ENCODE data around the gene EIPR1.

EIPR1 gene

GRCh38 chr2:3355951-3356569 lies 21.6 kb downstream of the EIPR1 start:
- no peak for DNase-seq

DNA sequence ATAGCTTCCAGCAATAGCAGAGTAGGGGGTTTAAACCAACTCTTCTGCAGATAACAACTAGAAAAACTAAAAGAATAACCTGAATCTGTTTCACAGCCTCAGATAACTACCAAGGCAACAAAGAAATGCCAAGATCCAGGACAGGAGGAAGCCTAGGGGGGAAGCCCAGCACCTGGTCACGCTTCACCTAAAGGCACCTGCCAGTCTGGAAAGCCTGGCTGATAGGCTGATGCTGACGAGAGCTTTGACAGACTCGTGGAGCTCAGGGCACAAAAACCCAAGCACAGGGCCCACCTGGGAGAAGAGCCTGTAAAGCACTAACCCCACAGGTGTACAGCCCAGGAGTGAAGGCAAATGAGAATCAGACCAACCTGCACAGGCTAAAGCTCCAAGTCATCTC lies 22.6 kb downstream of the EIPR1 start:
- no peak for DNase-seq

GRCh38 chr2:3349211-3349693 lies 28.4 kb downstream of the EIPR1 start:
- DNase-seq = no peak

- no peak for DNase-seq
Measured at GRCh38 chr2:3348767-3349166, 28.9 kb downstream of the EIPR1 start.

GRCh38 chr2:3345621-3346020 lies 32.0 kb downstream of the EIPR1 start:
- no peak for DNase-seq

DNA sequence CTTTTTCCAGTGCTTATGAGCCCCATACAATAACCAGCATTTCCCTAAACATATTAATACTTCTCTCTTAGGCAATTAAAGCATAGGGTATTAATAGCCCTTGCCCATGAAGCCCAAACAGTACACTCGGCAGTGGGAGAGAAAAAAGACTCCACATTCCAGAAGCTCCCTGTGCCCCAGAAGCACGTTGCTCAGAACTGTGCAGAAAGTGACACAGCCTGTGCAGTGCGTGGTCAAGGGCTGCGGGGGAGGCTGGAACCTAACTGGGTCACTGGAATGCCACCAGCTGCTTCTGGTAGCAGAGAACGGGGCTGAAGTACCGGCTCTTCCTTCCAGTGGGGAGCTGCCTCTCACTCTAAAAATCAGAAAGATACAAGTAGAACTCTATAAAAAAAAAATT lies 32.7 kb downstream of the EIPR1 start:
- DNase-seq = no peak

DNA sequence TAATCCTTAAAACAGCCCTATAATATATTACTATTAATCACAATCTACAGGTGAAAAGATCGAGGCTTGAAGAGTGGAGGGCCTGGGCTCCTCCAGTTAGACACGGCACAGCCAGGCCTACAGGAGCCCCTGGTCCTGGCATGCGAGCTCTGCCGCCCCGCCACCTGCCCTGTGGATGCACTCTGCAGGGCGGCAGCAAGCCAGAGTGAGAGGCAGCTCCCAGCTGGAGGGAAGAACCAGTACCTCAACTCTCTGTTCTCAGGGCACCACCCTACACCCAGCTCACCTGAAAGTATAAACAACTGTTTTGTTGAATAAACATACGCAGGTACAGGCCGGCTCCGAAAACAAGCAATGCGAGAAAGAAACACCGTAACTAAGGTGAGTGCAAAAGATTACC lies 34.6 kb downstream of the EIPR1 start:
- DNase-seq = peak; percentile 41

DNA sequence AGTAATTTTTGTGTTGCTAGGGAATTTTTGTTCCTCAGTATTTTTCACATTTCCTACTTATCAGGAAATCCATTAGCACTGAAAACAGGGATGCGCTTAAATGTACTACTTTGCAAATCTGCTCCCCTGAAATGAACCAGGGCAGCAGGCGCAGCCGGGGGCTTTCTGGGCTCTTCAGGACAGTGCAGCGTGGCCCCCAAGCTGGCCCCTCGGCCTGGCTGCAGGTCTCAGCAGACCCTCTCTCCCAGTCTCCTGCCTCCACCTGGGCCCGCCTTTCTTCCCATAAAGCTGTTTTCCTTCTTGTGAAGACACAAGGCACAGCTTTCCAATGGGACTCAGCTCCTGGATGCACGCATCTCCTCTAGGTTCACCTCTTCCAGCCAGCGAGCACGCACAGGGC lies 35.3 kb downstream of the EIPR1 start:
- DNase-seq = peak; percentile 25

- peak; percentile 30 for DNase-seq
Measured at GRCh38 chr2:3341336-3341735, 36.3 kb downstream of the EIPR1 start.

DNA sequence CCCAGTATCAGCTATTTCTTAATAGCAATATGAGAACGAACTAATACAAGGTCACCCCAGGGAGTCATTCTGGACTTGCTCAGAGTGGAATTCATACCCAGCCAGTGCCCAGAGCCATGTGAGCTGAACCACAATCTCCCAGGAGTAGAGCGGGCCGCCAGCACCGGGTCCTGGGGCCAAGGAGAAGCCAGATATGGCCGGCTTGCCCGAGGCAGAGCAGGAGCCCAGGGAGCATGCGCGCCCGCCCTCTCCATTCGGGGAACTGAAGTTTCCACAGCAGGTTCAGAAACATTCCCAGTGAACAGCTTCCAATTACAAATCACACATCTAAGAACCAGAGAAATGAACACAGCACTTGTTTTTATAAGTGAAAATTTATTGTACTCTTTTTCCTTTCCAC lies 37.5 kb downstream of the EIPR1 start:
- peak; percentile 7 for DNase-seq

GRCh38 chr2:3338340-3338739 lies 39.3 kb downstream of the EIPR1 start:
- DNase-seq = no peak

DNA sequence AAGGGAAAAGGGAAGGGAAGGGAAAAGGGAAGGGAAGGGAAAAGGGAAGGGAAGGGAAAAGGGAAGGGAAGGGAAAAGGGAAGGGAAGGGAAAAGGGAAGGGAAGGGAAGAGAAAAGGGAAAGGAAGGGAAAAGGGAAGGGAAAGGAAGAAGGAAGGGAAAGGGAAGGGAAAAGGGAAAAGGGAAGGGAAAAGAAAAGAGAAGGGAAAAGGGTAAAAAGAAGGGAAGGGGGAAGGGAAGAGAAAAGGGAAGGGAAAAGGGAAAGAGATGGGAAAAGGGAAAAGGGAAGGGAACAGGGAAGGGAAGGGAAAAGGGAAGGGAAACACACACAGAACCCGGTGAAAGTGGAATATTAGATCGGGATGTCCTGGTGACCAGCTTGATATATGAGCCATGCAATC lies 40.8 kb downstream of the EIPR1 start:
- no peak for DNase-seq

DNA sequence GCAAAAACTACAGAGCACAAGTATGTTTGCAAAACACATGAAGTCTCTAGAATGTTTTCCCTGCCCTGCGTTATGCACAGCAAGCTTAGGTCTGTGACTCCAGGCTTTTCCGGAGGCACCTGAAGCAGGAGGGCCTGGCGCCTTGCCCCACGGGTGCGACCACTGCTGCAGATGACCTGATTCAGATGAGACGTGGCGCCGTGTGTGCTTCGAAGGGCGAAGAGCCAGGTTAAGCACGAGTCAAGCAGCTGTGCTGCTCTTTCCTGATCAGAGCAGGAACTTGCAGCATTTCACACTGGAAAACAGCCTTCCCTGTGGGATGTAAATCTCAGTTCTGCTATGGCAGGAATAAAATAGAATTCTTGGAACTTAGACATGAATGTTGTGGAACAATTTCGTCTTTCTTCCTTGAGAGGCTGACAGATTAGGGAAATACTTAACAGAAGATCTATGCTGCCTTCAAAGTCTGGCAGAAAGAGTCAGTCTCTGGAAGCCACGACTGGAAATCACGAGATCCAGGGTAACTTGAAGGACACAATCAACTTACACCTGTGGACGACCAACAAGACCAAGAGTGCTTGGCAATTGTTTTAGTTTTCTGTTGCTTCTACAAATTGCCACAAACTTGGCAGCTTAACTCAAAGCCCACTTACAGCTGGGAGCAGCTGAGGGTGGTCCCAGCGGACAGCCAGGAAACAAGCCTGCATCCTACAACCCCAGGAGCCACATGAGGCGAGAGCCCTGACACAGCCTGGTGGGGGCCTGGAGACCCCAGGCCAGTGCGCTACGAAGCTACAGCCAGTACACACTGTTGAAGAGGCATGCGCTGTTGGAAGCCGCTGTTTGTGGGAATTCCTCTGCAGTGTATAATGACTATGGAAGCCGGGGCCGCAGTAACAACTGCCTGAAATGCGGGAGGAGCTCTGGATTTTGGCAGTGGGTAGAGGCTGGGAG lies 42.9 kb downstream of the EIPR1 start:
- DNase-seq = peak; percentile 37

GRCh38 chr2:3332133-3332532 lies 45.5 kb downstream of the EIPR1 start:
- DNase-seq = peak; percentile 29

DNA sequence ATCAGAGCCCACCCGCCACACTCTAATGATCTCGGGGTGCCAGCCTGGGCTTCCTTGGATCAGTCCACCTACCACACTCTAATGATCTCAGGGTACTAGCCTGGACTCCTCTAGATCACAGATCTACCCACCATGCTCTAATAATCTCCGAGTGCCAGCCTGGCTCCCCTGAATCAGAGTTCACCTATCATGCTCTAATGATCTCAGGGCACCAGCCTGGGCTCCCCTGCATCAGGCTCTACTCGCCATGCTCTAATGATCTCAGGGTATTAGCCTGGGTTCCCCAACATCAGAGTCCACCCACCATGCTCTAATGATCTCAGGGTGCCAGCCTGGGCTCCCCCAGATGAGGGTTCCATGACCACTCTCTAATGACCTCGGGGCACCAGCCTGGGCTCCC lies 48.1 kb downstream of the EIPR1 start:
- DNase-seq = peak; percentile 30

DNA sequence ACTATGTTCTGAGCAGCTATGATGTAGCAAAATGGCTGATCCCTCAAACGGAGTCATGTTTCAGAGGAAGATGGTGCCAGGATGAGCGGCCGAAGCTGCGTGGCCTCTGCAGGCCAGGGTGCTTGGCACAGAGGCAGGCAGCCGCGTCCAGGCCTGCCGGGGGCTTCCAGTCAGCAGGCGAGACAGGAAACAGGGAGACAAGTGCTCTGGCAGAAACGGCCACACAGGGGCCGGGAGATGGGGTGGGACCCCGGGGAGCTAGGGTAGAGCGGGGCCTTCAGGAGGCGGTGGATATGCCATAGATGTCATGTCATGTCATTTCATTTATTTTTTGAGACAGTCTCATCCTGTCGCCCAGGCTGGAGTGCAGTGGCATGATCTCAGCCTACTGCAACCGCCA lies 50.7 kb downstream of the EIPR1 start:
- DNase-seq = no peak

GRCh38 chr2:3326182-3326537 lies 51.5 kb downstream of the EIPR1 start:
- no peak for DNase-seq

GRCh38 chr2:3325458-3326181 lies 52.0 kb downstream of the EIPR1 start:
- no peak for DNase-seq

DNA sequence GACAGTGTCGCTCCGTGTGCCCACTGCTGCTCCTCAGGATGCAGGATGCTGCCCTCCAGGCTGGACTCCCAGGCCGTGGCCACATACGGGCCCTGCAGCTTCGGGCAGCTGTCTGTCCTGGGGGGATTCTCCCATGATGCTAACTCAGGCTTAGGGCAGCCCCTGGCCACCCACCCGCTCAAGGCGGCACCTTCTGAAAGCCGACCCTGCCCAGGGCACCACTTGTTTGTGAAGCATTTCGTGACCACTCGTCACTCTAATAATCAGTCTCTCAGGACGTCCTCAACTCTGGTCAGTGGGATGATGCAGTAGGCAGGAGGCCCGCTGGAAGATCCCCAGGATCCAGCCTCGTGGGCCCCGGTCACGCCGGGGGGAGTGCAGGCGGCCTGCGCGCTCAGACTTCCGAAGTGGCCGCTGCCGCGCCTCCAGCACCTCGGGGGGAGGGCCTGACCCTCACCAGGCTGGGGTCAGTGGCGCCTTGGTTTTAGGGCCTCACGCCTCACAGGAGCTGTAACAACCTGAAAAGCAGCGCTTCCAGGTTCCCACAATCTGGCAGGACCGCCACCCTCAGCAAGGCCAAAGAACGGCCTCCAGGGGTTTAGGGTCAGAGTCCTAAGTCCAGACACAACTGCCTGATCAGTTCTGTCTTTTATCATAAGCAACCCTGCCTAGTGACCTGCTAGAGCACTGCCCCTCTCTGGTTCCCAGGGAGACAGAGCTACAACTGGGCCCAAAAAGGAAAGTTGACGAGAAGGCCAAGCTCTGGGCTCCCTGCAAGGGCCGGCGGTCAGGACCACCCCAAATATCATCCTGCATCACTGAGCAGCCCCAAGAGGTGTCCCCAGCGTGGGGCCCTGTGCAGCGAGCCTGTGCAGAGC lies 53.0 kb downstream of the EIPR1 start:
- DNase-seq = no peak

DNA sequence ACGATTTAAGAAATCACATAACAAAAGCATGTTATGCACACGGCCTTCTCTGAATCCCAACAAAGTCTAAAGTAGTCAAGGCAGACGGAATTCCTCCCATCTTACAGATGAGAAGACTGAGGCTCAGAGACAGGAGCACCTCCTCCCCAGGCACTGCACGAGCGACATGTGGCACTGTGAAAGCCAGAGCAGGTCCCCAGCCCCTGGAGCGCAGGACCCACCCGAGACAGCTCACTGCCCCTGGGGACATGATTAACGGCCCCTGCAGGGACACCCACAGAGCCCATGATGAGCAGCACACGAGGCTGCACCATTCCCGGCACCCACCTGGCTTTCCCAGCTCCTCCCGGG lies 53.6 kb downstream of the EIPR1 start:
- no peak for DNase-seq

DNA sequence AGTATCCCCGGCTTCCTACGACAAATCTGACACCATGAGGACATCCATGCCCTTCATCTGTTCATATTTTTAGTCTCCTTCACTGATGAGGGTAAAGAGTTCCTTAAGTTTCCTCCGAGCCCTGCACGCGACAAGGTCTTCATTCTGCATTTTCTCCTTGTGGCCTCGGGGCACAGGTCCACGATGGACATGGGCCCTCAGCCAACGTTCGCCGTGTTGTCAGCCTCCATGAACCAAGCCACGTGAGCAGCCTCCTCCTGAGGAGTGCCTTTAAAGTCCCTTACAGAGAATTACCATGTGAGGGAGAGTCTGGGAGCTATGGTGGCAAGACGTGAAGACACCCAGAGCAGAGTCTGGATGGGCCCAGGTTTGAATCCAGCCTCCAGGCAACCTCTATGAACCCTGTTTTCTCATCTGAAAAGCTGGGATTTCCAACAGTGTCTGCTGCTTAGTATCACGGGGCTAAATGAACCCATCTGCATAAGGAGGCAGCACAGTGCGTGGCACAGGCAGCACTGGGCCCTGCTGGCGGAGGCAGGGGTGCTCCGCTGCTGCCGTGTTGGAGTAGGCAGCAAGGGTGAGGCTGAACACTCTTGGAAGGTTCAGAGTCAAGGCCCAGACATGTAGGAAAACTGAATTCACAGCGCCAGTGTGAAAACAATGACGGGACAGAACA lies 54.1 kb downstream of the EIPR1 start:
- DNase-seq = no peak

DNA sequence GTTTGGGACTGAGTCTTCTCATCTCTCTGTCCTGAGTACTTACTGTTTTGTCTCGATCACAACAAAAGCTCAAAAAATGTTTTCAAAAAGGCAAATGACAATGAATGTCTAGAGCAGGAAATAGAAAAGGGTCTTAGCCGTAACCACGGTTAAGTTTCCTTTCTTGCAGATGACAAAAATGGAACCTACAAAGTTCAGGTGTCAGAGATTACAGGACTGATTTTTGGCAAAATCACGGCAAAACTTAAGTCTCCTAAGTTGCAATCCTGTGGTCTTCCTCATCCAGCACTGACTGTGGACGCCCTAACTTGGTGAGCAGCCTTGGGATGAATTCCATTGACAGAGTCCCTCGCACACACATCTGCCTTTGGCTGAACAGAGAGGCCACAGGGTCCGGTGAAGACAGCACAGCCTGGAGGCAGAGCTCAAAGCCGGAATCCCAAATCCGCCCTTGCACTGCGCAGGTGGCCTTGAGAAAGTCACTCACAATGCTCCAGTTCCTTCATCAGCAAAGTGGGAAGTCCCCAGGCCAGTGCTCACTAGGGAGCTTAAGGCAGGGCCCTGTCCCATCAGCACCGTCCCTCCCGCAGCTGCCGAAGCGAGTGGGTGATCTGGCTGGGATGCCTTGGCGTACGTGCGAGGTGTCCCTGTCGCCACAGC lies 55.2 kb downstream of the EIPR1 start:
- no peak for DNase-seq

Measured in islet precursor cell (in vitro differentiated cells).